GM12864 (cell line): ENCODE measurements around the gene ELOVL3.
A peak's percentile ranks its signal among the peaks of the same experiment; 100 is the strongest.

Source experiments
- DNase-seq: peaks from one replicate; pipeline ENCODE4 v3.0.0-alpha.2; 2011; ENCODE audit warnings: low read depth
- H3K4me3 ChIP-seq: 2 replicates; pipeline ENCODE4 v1.5.1; 2011; ENCODE audit warnings: mild to moderate bottlenecking, low read depth, low read length, control low read depth
- TF ChIP-seq, protein P1 (sequence below): IDR thresholded peaks from 2 replicates; pipeline ENCODE4 v1.5.1; 2011; ENCODE audit warnings: low read depth, mild to moderate bottlenecking, moderate library complexity, low read length, control low read depth, inconsistent platforms; ENCODE audit errors: missing control alignments

ELOVL3 gene

GRCh38 chr10:102234888-102235597 lies 8.9 kb downstream of the ELOVL3 start:
- no peak for DNase-seq
- TF ChIP-seq, protein P1, sequence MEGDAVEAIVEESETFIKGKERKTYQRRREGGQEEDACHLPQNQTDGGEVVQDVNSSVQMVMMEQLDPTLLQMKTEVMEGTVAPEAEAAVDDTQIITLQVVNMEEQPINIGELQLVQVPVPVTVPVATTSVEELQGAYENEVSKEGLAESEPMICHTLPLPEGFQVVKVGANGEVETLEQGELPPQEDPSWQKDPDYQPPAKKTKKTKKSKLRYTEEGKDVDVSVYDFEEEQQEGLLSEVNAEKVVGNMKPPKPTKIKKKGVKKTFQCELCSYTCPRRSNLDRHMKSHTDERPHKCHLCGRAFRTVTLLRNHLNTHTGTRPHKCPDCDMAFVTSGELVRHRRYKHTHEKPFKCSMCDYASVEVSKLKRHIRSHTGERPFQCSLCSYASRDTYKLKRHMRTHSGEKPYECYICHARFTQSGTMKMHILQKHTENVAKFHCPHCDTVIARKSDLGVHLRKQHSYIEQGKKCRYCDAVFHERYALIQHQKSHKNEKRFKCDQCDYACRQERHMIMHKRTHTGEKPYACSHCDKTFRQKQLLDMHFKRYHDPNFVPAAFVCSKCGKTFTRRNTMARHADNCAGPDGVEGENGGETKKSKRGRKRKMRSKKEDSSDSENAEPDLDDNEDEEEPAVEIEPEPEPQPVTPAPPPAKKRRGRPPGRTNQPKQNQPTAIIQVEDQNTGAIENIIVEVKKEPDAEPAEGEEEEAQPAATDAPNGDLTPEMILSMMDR, result no peak
- H3K4me3 ChIP-seq, result no peak overlapping the region

DNA sequence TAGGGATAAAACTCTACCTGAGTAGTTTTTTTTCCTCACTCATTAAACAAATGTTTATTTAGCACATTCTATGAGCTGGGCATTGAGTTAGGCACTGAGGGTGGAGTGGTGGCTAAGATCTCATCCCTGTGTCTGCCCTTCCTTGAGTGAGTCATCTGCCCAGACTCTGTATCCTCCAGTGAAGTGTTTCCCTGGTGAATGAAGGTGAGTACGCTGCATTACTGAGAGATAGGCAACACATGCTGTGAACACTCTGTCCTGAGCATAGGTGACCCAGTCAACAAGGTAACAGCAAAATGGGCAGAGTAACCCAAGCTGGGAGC lies 9.5 kb downstream of the ELOVL3 start:
- TF ChIP-seq, protein P1, result no peak
- no peak overlapping the region for H3K4me3 ChIP-seq
- no peak for DNase-seq

GRCh38 chr10:102236006-102236405 lies 9.9 kb downstream of the ELOVL3 start:
- TF ChIP-seq, protein P1, result no peak
- no peak for DNase-seq
- H3K4me3 ChIP-seq, result no peak overlapping the region

DNA sequence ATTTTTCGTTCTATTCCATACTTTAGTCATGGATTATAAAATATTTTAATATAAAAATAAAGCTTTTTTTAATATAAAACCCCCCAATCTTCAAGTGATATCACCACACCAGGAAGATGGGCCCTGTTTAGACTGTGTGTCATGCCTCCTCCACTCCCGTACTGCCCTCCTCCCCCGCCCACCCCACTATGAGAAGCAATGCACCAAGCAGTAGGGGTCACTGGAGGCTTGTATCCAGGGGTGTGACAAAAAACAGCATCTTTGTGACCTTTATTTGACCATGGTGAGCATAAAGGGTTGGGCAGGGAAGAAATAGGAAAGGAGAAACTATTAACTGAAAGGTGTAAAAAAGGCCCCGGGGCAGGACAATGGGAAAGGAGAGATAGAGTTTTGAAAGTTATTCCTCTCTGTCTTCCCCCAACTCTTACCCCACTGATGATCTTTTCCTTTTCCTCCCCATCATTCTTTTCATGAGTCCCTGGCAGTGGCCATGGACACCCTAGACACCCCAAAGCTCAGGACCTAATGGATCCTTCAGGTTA lies 11.7 kb downstream of the ELOVL3 start:
- H3K4me3 ChIP-seq, result no peak overlapping the region
- TF ChIP-seq, protein P1, result no peak
- no peak for DNase-seq

DNA sequence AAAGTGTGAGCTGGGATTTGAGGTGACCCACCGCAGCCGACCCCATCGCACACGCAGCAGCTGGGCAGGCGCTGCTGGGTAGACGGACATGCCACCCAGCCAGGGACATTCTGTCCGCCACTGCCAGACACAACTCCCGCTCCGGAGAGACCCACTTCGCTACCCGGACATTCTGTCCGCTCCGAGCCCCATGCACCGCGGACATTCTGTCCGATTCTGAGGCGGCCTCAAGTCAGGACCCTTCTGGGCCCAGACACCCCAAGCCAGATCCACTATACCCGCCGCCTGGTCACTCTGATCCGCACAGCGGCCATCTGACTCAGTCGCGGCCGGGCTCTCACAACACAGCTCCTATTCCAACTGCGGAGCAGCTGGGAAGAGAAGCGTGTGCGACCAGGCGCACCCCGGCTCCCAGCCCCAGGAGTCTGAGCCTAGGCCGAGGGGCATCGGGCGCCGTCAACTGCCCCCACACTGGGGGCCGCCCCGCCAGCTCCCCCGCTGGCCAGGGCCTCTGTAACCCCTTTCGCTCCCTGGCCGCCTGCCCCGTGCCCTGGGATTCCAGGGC lies 14.4 kb downstream of the ELOVL3 start:
- TF ChIP-seq, protein P1, result no peak
- no peak overlapping the region for H3K4me3 ChIP-seq
- no peak for DNase-seq

GRCh38 chr10:102241032-102241443 lies 14.9 kb downstream of the ELOVL3 start:
- no peak for DNase-seq
- peak overlapping the region; percentile 46 for H3K4me3 ChIP-seq
- TF ChIP-seq, protein P1, result no peak
